Stimulated activated CD8-positive, alpha-beta memory T cell treated with anti-CD3 and anti-CD28 coated beads, Interleukin-15, amount 100 ng/mL, for 24 hours (primary cell): ENCODE results near the gene WDFY3.
"Not testable (repeated sequence)": the region's sequence is repeated elsewhere in the genome, so short reads cannot be mapped to it uniquely, and the experiment has no call there.

Experiments used
- DNase-seq: peaks from one replicate; pipeline ENCODE4 v3.0.0-alpha.2; 2020; ENCODE audit warnings: low read depth

Gene WDFY3

DNA sequence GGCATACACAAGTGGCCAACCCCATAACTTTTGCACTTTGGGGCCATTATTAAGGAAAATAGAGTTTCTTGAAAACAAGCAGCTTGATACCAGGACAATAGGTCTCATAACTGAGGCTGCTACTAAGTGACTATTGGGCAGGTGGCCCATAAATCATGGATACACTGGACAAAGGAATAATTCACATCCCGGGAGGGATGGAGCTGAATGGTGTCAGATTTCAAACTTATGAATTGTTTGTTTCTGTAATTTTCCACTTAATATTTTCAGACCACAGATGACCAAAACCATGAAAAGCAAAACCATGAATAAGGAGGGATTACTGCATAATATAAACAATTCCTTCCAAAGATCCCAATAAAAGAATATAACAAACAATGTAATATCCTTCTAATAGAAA, 114.4 kb downstream of the WDFY3 start:
- DNase-seq = no peak

DNA sequence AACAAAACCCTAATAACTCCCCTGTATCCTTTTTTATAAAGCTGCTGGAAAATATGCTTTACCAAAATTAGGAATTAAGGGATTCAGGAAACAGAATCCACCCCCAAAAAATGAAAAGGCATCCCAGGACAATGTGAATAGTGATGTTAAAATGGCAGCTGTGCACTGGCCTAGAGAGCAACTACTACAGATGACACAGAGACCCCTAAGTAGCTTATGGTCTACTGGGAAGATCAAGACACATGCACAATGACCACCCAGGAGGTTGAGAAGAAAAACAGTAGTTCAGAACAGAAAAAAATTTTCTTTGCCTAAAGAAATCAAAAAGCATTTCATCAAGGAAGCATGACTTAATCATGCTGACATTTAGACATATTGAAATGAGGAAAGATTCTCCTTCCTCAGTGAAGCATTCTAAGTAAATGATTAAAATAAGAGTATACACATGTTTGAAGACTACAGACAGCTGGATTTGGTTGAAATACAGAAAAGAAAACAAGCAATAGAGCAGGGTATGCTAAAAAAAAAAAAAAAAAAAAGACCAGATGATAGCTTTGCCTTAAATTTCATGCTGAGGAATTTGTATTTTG, 117.3 kb downstream of the WDFY3 start:
- DNase-seq = no peak

DNA sequence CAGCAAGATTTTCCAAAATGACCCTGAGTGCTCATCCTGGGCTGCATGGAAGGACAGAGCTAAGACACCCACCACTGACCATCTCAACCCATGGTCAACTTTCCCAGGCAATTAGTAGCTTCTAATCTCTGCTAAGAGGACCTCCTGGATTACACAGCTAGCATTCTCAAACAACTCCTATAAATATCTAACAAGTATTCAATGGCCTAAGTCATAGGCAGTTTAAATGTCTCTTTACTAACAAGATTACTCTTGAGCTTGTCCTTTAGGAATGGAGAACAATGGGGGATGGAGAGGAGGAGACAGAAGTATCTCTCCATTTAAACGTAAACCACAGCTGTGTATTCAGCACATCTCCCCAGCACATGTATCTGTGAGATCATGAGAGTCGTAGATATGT, 118.1 kb downstream of the WDFY3 start:
- no peak for DNase-seq

DNA sequence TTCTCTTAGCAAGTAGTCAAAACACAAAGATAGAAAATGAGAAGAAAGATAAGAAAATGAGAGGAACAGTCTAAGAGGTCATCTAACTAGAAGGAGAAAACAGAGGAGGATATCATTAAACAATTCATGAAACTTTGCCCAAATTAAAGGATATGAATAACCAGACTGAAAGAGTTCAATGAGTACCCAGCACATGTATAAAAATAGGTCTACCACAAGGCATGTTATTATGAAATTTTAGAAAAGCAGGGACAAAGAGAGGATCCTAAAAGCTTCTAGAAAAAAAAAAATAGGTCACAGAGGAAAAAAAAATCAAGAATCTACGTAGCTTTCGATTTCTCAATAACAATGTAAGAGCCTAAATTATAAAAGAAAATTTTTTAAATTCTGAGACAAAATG, 118.5 kb downstream of the WDFY3 start:
- no peak for DNase-seq

DNA sequence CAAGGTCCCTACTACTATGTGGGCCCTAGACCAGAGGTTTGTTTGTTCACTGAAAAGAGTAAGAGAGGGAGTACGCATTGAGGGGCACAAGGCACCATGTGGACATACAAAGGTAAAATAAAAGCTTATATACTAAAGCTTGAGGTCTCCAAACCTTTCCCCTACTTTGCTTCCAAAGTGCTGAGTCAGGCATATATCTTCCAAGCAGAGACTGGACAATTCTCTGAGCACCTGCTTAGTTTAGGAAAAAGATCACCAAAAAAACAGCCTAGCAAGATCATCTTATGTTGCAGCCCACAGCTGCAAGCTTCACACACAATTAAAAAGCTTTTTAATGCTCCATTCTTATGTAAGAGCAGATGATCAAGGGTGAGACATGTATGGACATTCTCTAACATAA, 119.5 kb downstream of the WDFY3 start:
- no peak for DNase-seq

DNA sequence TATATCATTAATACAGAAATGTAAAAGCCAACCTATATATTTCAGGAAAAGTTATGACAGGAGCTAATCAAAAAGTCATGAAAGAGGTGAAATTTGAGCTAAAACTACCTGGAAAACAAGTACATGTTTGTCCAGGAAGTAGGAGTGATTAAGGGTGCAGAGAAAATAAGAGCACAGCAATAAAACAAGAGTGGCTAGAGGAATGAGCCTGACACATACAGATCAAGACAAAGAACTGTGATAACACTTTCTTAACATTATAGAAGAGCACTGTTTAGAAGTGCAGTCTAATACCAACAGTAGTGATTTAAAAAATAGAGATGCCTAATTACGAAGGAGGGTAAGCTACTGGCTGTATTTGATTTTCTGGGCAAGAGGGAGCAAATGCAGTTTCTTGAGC, 125.1 kb downstream of the WDFY3 start:
- DNase-seq = no peak

DNA sequence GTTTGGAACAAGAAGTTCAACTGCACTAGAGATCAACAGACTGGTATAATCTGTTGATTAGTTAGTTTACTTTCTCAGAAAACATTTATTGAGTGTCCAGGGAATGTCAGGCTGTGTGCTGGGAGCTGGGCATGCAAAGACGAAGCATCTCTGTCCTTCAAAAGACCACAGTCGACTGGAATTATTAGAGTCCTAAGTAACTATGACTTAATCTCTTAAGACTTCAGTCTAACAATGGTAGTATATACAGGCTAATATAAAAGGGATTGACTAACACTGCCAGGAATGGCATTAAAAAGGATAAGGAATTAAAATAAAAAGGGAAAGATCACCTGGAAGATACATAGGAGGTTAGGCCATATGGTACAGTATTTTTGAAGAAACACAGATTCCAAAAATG, 128.7 kb downstream of the WDFY3 start:
- no peak for DNase-seq

DNA sequence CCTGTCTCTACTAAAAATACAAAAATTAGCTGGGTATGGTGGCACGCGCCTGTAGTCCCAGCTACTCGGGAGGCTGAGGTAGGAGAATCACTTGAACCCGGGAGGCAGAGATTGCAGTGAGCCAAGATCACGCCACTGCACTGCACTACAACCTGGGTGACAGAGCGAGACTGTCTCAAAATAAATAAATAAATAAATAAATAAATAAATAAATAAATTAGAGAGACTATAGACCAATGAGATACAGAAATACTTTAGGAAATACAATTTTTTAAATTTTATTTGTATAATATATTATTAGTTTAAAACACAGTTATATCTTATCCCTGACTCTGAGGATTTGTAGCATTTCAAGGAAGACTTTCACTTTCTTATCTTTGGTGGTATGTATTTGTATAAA, 136.9 kb downstream of the WDFY3 start:
- not testable (repeated sequence) for DNase-seq

DNA sequence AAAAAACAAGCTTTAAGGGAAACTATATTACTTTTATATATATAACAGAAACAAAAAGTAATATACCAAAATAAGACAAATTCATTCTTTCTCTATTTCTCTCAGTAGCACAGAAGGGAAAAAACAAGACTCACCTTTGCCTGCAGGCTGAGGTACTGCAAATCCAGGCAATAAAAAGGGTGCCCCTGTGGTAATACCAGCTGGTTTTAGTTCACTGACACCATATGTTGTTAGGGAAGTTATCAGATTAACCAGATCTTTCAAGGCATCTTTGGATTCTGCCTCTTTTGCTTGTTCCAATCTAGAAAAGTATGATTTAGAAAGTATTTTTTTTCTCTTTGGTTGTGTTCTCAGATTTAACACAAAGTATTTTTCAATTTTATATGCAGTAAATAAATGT, 139.8 kb downstream of the WDFY3 start:
- no peak for DNase-seq

DNA sequence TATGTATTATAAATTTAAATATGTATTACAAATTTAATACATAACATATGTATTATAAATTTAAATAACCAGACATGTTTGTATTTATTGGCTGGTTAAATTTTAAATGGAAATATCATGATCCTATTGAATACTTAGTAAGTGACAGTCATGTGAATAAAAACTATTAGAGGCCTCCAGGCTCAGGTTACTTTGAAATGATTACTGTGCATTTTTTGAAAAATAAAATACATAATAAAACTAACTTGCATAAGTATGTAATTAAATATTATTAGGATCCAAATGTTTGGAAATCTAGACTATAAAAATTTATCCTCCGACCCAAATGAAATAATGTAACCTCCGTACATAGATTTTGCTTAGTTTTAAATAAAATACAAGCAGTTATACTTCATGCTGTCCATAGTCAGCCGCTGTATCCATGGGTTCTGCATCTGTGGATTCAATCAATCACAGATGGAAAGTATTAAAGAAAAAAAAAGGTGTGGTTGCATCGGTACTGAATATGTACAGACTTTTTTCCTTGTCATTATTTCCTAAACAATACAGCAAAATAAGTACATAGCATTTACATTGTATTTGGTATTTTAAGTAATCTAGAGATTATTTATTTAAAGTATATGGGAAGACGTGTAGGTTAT, 140.7 kb downstream of the WDFY3 start:
- no peak for DNase-seq

DNA sequence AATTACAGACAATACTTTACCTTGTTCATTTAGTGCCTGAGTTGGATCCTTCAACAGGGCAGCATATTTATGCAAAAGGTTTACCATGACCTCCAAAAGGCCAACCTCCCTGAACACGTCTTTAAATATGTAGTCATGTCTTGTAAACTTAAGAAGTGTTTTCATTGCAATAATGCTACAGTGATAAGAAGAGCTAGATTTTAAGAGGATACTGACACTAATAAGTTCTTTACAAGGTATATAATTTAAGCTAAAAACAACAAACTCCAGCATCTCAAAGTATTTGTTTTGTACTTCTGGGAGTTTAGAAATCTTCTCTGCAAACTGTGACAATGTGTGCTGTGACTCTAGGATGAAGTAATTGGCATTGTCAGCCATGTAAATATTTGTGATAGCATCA, 145.4 kb downstream of the WDFY3 start:
- DNase-seq = no peak

DNA sequence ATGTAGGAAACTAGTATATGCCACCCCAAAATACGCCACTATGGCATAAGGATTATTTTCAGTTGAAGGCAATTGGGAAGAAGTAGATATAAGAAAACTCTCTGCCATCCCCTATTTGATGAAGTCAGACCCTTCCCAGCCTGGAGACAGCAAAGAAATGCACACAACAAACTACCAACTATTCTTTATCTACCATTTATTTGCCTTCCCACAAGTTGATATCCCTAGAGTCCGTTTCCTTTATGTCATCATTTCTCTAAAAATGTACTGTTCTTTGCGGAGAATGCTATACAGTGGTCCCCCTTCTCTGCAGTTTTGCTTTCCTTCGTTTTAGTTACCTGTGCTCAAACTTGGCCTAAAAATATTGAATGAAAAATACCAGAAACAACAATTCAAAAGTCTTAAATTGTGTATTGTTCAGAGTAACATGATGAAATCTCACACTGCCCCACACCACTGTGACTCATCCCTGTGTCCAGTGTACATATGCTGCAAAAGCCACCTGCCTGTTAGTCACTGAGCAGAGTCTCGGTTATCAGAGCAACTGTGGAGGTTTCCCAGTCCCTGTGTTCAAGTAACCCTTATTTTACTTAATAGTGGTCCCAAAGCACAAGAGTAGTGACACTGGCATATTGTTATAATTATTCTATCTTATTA, 152.3 kb downstream of the WDFY3 start:
- no peak for DNase-seq

DNA sequence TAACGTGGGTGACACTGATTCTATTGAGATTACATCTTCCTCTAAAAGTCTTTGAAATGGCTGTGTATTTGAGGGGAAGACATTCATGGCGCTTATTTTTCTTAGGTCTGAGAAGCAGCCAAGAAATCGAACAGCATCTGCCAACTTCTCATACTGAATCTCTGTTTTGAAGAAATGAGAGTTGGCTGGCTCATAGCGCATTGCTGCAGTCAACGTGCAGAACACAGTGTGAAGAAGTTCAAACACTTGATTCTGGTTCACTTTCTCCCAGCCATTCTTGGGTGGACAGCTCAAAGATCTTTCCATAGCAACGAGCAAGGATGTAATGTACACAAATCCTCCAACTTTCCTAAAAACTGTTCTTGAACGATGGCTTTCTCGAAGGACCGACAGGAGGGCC, 156.5 kb downstream of the WDFY3 start:
- no peak for DNase-seq

DNA sequence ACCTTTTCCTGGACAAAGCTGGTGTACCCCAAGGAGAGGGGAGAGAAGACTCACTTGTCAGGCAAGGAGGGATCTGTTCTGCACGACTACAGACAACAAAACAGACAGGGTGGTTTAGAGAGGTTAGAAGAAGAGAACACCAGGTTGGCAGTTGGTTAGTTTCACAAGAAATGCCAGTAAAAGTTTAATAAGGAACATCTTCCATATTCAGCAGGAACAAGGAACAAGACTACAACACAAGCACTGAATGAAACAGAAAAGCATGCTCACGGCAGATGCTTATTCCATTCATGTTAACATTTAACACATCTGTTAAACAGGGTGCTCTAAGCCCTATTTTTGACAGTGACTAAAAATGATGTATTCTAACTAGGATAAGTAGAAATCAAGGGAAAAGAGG, 158.2 kb downstream of the WDFY3 start:
- DNase-seq = no peak

DNA sequence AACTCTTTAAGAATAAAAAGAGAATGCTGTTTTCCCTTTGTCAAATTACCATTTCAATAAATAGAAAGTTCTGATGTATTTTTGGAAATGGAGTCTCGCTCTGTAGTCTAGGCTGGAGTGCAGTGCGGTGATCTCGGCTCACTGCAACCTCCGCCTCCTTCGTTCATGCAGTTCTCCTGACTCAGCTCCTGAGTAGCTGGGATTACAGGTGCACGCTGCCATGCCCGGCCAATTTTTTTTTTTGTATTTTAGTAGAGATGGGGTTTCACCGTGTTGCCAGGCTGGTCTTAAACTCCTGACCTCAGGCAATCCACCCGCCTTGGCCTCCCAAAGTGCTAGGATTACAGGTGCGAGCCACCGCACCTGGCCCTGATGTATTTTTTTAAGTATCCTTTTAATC, 159.9 kb downstream of the WDFY3 start:
- DNase-seq = not testable (repeated sequence)

DNA sequence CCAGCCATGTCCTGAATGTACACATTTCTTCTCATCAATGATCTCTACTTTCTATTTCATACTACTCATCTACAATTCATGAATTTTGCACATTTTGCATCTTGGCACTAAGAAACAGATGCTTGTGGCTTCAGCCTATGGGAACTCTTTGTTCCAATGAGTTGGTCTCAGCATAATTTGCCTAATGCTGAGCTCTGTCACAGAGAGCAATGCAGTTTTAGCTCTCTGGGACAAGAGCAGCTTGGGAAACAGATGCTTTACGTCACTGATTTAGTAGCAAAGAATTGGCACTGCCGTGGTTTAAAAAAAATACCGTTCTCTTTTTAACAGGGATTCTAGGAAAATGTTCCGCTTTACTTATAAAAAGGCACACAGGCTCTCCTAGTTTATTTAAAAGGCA, 162.4 kb downstream of the WDFY3 start:
- DNase-seq = no peak

DNA sequence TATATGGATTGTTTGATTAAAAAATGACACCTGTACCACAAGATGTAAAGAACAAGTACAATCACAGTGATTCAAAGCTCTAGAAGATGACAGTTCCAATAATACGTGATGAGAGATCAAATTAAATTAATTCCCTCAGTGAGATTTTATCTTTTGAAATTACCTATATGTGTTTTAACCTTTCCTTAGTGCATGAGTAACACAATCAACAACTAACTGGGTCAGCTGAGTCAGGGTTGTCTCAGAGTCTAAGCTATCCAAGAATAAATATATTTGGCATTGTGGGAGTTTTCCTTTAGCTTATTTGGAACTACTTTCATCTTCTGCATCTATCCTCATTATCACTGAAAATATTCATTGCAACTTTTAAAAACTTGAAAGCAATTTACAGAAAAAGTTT, 162.8 kb downstream of the WDFY3 start:
- no peak for DNase-seq

DNA sequence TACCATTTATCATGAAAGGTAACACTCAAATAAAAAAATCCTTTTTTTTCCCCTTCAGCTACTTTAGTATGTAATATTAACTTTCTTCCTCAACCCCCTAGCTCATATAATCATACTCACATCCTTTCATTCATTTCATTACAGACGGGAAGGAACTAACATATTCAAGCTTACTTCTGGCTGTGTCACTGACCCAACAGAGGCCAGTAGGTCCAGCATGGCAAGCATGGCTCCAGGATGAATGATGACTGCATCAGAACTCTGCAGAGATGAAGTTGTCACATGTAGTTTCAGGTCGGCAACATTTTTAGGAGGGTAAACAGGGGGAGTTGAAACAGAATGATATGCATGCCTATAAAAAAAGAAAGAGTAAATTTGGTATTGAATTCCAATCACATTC, 163.4 kb downstream of the WDFY3 start:
- no peak for DNase-seq

DNA sequence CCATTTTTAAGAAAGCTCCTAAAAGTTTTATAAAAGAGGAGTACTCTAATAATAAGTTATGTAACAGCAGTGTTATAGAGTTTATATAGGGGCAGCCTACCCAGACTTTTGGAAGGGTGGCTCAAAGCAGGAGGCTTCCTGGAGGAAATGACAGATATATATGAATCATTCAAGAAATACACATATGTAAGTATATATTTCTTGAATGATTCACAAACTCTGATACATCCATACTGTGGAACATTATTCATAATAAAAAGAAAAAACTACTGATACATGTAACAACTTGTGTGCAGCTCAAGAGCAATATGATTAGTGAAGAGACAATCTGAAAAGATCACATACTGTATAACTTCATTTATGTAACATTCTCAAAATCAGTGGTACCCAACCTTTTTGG, 166.2 kb downstream of the WDFY3 start:
- no peak for DNase-seq

DNA sequence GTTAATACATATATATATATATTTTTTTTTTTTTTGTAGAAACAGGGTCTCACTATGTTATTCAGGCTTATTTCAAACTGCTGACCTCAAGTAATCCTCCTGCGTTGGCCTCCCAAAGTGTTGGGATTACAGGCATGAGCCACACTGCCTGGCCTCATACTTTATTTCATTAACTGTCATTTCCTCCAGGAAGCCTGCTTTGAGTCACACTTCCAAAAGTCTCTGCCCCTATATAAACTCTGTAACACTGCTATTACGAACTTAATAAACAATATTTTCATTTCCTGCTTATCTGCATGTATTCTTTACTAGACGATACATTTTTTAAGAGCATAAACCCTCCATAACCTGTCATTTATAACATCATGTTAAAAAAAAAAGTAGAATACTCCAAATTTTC, 167.2 kb downstream of the WDFY3 start:
- DNase-seq = no peak

DNA sequence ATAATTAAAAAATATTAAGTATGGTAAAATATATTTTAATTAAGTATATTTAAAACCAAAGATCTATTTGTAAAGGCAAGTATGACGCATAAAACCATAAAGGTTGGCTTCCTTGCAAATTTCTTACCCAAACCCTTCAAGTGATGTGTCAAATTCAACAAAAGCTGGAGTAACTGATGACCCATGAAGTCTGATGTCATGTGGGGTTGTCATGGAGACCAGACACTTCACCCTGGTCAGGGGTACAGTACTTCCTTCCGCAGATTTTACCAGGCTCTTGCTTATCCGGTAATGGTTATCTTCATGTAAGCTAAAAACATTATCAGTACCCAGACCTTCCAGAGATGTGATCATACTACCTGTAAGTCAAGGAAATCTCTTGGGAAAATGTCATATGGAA, 170.1 kb downstream of the WDFY3 start:
- DNase-seq = no peak

DNA sequence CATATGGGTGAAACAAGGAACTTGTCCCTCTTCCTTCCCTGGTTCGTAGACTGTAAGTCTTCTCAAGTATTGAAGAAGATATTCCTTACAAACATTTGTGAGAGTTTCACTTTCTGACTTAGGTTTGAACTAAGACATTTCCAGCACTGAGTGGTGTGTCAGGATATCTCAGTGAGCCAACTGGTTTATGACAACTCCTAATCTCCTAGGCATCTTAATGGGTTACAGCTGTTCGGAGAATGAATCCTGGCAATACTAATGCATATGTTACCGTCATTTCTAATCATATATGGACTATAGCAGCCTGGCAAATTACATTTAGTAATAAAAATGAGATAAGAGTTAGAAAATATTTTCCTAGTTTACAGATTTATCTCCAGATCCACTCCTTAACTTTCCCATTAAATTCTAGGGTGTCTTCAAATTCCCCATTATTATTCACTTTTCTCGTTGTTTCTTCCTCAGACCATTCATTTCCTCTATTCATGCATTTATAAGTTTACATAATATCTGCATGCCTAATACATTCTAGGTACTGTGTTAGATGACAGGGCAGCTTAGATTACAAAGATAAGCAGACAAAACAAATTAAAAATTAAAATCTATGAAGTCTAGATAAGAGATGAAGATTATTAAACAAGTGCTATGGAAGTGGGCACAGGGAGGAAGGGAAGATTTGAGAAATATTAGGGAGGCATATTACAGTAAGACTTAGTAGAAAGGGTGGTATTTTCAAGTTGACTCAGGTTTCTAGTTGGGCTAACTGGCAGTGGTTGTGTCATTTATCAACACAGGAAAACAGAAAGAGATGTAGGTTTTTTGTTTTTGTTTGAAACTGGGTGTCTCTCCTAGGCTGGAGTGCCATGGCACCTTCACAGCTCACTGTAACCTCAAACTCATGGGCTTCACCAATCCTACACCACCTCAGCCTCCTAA, 173.9 kb downstream of the WDFY3 start:
- no peak for DNase-seq
